NB4 (cell line): ENCODE data around the gene PDXK.

ENCODE experiments used
- DNase-seq: peaks from one replicate; pipeline ENCODE4 v3.0.0; 2010; ENCODE audit warnings: low read depth
- H3K4me3 ChIP-seq: one replicate; pipeline ENCODE4 v1.5.1; 2011; ENCODE audit warnings: mild to moderate bottlenecking, low read depth, low read length, moderate library complexity
- CTCF ChIP-seq: IDR thresholded peaks from one replicate; pipeline ENCODE4 v1.5.1; 2012; ENCODE audit warnings: low read depth, low read length
- MAX ChIP-seq: IDR thresholded peaks from 2 replicates; pipeline ENCODE4 v1.6.1; 2011; ENCODE audit warnings: low read depth, low read length
- MYC ChIP-seq: IDR thresholded peaks from 2 replicates; pipeline ENCODE4 v1.6.1; 2011; ENCODE audit warnings: low read depth, low read length
- POLR2A ChIP-seq: IDR thresholded peaks from 2 replicates; pipeline ENCODE4 v1.6.1; 2011; ENCODE audit warnings: mild to moderate bottlenecking; ENCODE audit not compliant: insufficient read length; ENCODE audit errors: extremely low read depth

Gene PDXK

GRCh38 chr21:43719748-43720538 lies 1.0 kb downstream of the PDXK start:
- TF ChIP-seq CTCF (no peak), POLR2A (no peak), MYC (no peak), MAX (no peak)
- DNase-seq: no peak
- H3K4me3 ChIP-seq: peak overlapping the region; percentile 90

GRCh38 chr21:43720539-43721166 lies 1.7 kb downstream of the PDXK start:
- TF ChIP-seq MAX (no peak), CTCF (no peak), MYC (no peak), POLR2A (no peak)
- DNase-seq: peak; percentile 16
- peak overlapping the region; percentile 90 for H3K4me3 ChIP-seq

GRCh38 chr21:43721206-43721605 lies 2.3 kb downstream of the PDXK start:
- TF ChIP-seq CTCF (no peak), POLR2A (no peak), MAX (no peak), MYC (no peak)
- H3K4me3 ChIP-seq: peak overlapping the region; percentile 90
- DNase-seq: no peak

- no peak overlapping the region for H3K4me3 ChIP-seq
- TF ChIP-seq CTCF: no peak
- no peak for TF ChIP-seq POLR2A
- TF ChIP-seq MYC: no peak
- TF ChIP-seq MAX: no peak
- peak; percentile 8 for DNase-seq
Measured at GRCh38 chr21:43721939-43722338, 3.0 kb downstream of the PDXK start.

- no peak overlapping the region for H3K4me3 ChIP-seq
- TF ChIP-seq MAX (no peak), MYC (no peak), POLR2A (no peak), CTCF (no peak)
- no peak for DNase-seq
Measured at GRCh38 chr21:43723648-43724047, 4.7 kb downstream of the PDXK start.
